Measurements from ENCODE around the gene ZFAND3.

GRCh38 chr6:38156818-38157565, 337.5 kb downstream of the ZFAND3 start:
- TF ChIP-seq POLR2A (IDR thresholded peaks at IDR 0.05), result no peak
- TF ChIP-seq CTCF (IDR thresholded peaks at IDR 0.05), result no peak
- TF ChIP-seq EP300 (IDR thresholded peaks at IDR 0.05), result no peak
- TF ChIP-seq POLR2AphosphoS5 (IDR thresholded peaks at IDR 0.05), result no peak
